HepG2 (cell line): Measurements from ENCODE around the gene NOL4L. TPM values are rescaled to one million over a fixed set of nuclear protein-coding genes. Genes with fewer than 3 reads are reported as not detected.

Experiments used
- BRD4 ChIP-seq: sonication (generic); formaldehyde crosslinking; IDR thresholded peaks from 2 replicates; pipeline ENCODE4 v1.4.0; 2020; ENCODE audit warnings: missing genetic modification reagents
- CBX5 ChIP-seq: sonication (generic); formaldehyde crosslinking; IDR thresholded peaks from 2 replicates; pipeline ENCODE4 v1.4.0; 2020; ENCODE audit warnings: missing genetic modification reagents, borderline replicate concordance
- CHD4 ChIP-seq: fragments of 200-600 bp; sonication (generic); IDR thresholded peaks from 2 replicates; pipeline ENCODE4 v1.7.0; 2017; ENCODE audit warnings: mild to moderate bottlenecking, low read length, borderline replicate concordance
- KDM4B ChIP-seq: sonication (generic); formaldehyde crosslinking; IDR thresholded peaks from 2 replicates; pipeline ENCODE4 v1.4.0; 2020; ENCODE audit warnings: missing genetic modification reagents
- MATR3 ChIP-seq: sonication (generic); formaldehyde crosslinking; IDR thresholded peaks from 2 replicates; pipeline ENCODE4 v1.4.0; 2020; ENCODE audit warnings: missing genetic modification reagents
- MLLT10 ChIP-seq: sonication (generic); formaldehyde crosslinking; IDR thresholded peaks from 2 replicates; pipeline ENCODE4 v1.4.0; 2020; ENCODE audit warnings: missing genetic modification reagents
- POLR2G ChIP-seq: fragments of 200-400 bp; formaldehyde crosslinking; IDR thresholded peaks from 2 replicates; pipeline ENCODE4 v1.6.1; 2018; ENCODE audit warnings: mild to moderate bottlenecking, low read depth, low read length, moderate library complexity
- RAD51 ChIP-seq: fragments of 450-650 bp; IDR thresholded peaks from 2 replicates; pipeline ENCODE4 v1.6.1; 2016; ENCODE audit warnings: borderline replicate concordance
- RBM39 ChIP-seq: fragments of 200-400 bp; formaldehyde crosslinking; IDR thresholded peaks from one replicate; pipeline ENCODE4 v1.6.1; 2018; ENCODE audit warnings: antibody characterized with exemption, mild to moderate bottlenecking, low read depth, low read length; ENCODE audit not compliant: poor library complexity, severe bottlenecking
- SNAI1 ChIP-seq: sonication (generic); formaldehyde crosslinking; IDR thresholded peaks from 2 replicates; pipeline ENCODE4 v1.5.0; 2020; ENCODE audit warnings: mild to moderate bottlenecking, missing genetic modification reagents, borderline replicate concordance
- ZEB1 ChIP-seq: IDR thresholded peaks from 2 replicates; pipeline ENCODE4 v1.6.1; 2012; ENCODE audit warnings: mild to moderate bottlenecking, low read depth, inconsistent platforms; ENCODE audit not compliant: insufficient replicate concordance
- ZSCAN21 ChIP-seq: sonication (generic); formaldehyde crosslinking; IDR thresholded peaks from 2 replicates; pipeline ENCODE4 v1.8.0; 2022; ENCODE audit warnings: mild to moderate bottlenecking, missing genetic modification reagents, moderate library complexity, borderline replicate concordance
- ZSCAN30 ChIP-seq: sonication (generic); formaldehyde crosslinking; IDR thresholded peaks from 2 replicates; pipeline ENCODE4 v1.5.0; 2020; ENCODE audit warnings: mild to moderate bottlenecking, missing genetic modification reagents
- polyA plus RNA-seq, 8 experiments: library from polyadenylated mRNA; depleted of rRNA in 3 of 8; stranded (reverse) in 7 of 8; unstranded in 1 of 8; fragments of >200 nt; fragmentation: Illumina TruSeq in 4 of 8; extraction: Trizol in 4 of 8; gene quantifications; 2 replicates each; pipeline versions ENCODE4 v1.2.1 to v1.2.3, GENCODE V29; 2011 to 2016; ENCODE audit warnings: low read depth in 4 of 8, missing spikeins in 1 of 8, mixed read lengths in 1 of 8; ENCODE audit not compliant: insufficient read depth in 1 of 8
- total RNA-seq, 5 experiments: library from RNA; depleted of rRNA; stranded (reverse); fragments of >200 nt; fragmentation: Illumina TruSeq; extraction: Trizol; gene quantifications; 2 replicates each; pipeline ENCODE4 v1.2.3, GENCODE V29; 2016; ENCODE audit warnings: low read depth in 1 of 5
- TF ChIP-seq, protein P1 (sequence below): sonication (generic); formaldehyde crosslinking; IDR thresholded peaks from 2 replicates; pipeline ENCODE4 v1.8.0; 2023; ENCODE audit warnings: mild to moderate bottlenecking, missing genetic modification reagents
- TF ChIP-seq, protein P2 (sequence below): sonication (generic); formaldehyde crosslinking; IDR thresholded peaks from 2 replicates; pipeline ENCODE4 v1.5.1; 2020; ENCODE audit warnings: mild to moderate bottlenecking, moderate library complexity, missing genetic modification reagents
- TF ChIP-seq, protein P3 (sequence below): IDR thresholded peaks from 2 replicates; pipeline ENCODE4 v1.6.1; 2016; ENCODE audit warnings: mild to moderate bottlenecking, missing biosample characterization, missing genetic modification reagents

Gene NOL4L
- total and polyA plus RNA-seq, 2 of the 13 experiments (the other 11 are each of a cell fraction or from before 2014, with no cell fraction given): 16.6 to 35.4 TPM

DNA sequence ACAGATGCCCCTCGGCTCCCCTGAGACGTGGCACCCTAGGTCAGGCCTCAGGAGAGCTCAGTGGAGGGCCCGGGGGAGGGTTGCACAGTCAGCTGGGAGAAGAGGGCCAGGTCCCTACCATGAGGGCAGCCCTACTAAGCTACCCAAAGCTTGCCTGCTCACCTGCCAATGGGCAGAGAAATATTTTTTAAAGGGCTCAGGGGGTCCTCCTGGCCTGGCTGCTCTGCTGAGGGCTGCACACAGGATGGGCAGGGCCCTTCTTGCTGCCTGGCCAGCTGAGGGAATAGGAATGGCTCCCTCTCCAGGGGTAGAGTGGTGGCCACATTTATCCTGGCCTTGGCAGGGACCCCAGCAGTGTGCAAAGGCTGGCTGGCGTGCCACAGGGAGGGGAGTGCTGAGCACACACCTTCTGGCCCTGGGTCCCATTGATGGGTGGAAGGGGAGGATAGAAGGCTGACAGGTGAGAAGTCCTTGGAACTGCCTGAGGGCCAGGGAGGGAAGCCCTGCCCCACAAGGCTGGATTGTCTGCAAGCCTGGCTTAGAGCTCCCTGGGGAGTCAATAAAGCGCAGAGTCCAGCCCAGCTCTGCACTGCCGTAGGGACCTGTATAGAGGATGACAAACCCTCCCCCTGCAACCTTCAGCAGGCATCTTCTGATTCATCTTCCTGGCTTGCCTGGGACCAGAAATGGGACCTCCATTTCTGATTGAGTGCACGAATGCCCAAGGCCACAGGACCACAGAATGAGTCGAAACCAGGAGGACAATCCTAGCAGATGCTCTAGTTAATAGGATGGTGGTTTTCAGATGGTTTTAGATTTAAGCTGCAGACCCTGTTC, 62.1 kb downstream of the NOL4L start (continued):
- TF ChIP-seq, protein P1, sequence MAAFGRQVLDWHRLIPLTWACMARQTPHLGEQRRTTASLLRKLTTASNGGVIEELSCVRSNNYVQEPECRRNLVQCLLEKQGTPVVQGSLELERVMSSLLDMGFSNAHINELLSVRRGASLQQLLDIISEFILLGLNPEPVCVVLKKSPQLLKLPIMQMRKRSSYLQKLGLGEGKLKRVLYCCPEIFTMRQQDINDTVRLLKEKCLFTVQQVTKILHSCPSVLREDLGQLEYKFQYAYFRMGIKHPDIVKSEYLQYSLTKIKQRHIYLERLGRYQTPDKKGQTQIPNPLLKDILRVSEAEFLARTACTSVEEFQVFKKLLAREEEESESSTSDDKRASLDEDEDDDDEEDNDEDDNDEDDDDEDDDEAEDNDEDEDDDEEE (CRISPR knock-in tag): 0 out of 2 replicates have a peak, but pooled peaks have one; percentile 22
- TF ChIP-seq ZSCAN30 (CRISPR knock-in tag) (no peak), POLR2G (no peak), ZSCAN21 (CRISPR knock-in tag) (no peak; the same call in 1 of the 2 replicates), KDM4B (no peak), MATR3 (CRISPR knock-in tag) (no peak), ZEB1 (peak; percentile 93), CHD4 (no peak; the same call in 1 of the 2 replicates), SNAI1 (no peak), BRD4 (CRISPR knock-in tag) (peak; percentile 31; the same call in 1 of the 2 replicates), MLLT10 (CRISPR knock-in tag) (no peak), CBX5 (CRISPR knock-in tag) (peak; percentile 86), RBM39 (no peak), RAD51 (no peak)
- TF ChIP-seq, protein P2, sequence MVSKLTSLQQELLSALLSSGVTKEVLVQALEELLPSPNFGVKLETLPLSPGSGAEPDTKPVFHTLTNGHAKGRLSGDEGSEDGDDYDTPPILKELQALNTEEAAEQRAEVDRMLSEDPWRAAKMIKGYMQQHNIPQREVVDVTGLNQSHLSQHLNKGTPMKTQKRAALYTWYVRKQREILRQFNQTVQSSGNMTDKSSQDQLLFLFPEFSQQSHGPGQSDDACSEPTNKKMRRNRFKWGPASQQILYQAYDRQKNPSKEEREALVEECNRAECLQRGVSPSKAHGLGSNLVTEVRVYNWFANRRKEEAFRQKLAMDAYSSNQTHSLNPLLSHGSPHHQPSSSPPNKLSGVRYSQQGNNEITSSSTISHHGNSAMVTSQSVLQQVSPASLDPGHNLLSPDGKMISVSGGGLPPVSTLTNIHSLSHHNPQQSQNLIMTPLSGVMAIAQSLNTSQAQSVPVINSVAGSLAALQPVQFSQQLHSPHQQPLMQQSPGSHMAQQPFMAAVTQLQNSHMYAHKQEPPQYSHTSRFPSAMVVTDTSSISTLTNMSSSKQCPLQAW (CRISPR knock-in tag): peak; percentile 78
- TF ChIP-seq, protein P3, sequence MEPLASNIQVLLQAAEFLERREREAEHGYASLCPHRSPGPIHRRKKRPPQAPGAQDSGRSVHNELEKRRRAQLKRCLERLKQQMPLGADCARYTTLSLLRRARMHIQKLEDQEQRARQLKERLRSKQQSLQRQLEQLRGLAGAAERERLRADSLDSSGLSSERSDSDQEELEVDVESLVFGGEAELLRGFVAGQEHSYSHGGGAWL (CRISPR knock-in tag): no peak
